ENCODE data around the gene APAF1. TPM values are rescaled to one million over a fixed set of nuclear protein-coding genes. Genes with fewer than 3 reads are reported as not detected.

APAF1 gene
- total and polyA plus RNA-seq, 2 of the 13 experiments (the other 11 are each of a cell fraction or from before 2014, with no cell fraction given), result 6.0 to 13.0 TPM

- no TSS peak for BruUV-seq (replicated peaks)
- no peak overlapping the region for H2AFZ ChIP-seq (ENCODE audit: low read length)
Observed at GRCh38 chr12:98699586-98699985, 54.5 kb downstream of the APAF1 start.

More at GRCh38 chr12:98699586-98699985, 54.5 kb downstream of the APAF1 start:
- POLR2A ChIA-PET, result no interaction called here
- Histone ChIP-seq H3K9ac (ENCODE audit: insufficient read depth, low read depth, low read length) (no peak overlapping the region), H3K27me3 (ENCODE audit: control insufficient read depth in 1 of 2, insufficient read depth in 2 of 2, low read length in 2 of 2) (no peaks in the 10 kb centered on the region), H3K4me3 (replicated peaks in 1 of 3; ENCODE audit: insufficient read depth in 1 of 3, low read depth in 2 of 3, low read length in 3 of 3) (no peak overlapping the region), H3K27ac (ENCODE audit: extremely low read length, insufficient read depth, low read length) (no peak overlapping the region), H3K4me1 (ENCODE audit: insufficient read depth, low read length) (no peaks in the 10 kb centered on the region), H3K4me2 (ENCODE audit: low read depth, low read length) (no peak overlapping the region), H3K9me3 (ENCODE audit: low read length) (no peaks in the 10 kb centered on the region), H3K79me2 (ENCODE audit: insufficient read depth, low read length) (no peaks in the 10 kb centered on the region), H4K20me1 (ENCODE audit: insufficient read depth, low read length) (no peaks in the 10 kb centered on the region), H3K36me3 (replicated peaks in 1 of 2; ENCODE audit: control insufficient read depth in 1 of 2, insufficient read depth in 2 of 2, low read length in 2 of 2) (peaks cover 2 to 10% of the 10 kb centered on the region in 2 experiments; a peak in 4 of 5 replicates)
- ATAC-seq (no peak), FAIRE-seq (no peak), DNase-seq (ENCODE audit: low spot score) (no peak)
- TF ChIP-seq GABPB1 (CRISPR knock-in tag; IDR thresholded peaks at IDR 0.05) (no peak), RBM22 (optimal IDR thresholded peaks at IDR 0.05; ENCODE audit: low read length) (no peak), HHEX (CRISPR knock-in tag; IDR thresholded peaks at IDR 0.05) (no peak), ZNF775 (CRISPR knock-in tag; IDR thresholded peaks at IDR 0.05; ENCODE audit: borderline replicate concordance) (no peak), NKX3-1 (CRISPR knock-in tag; IDR thresholded peaks at IDR 0.05) (no peak), SMC3 (IDR thresholded peaks at IDR 0.05; ENCODE audit: low read length) (no peak), JDP2 (CRISPR knock-in tag; IDR thresholded peaks at IDR 0.05; ENCODE audit: borderline replicate concordance) (no peak), SOX6 (IDR thresholded peaks at IDR 0.05) (no peak), SOX6 (CRISPR knock-in tag; IDR thresholded peaks at IDR 0.05) (no peak), ZBTB8A (CRISPR knock-in tag; IDR thresholded peaks at IDR 0.05; ENCODE audit: borderline replicate concordance, low read depth) (no peak), ZFP1 (CRISPR knock-in tag; IDR thresholded peaks at IDR 0.05) (no peak), ZNF329 (CRISPR knock-in tag; IDR thresholded peaks at IDR 0.05; ENCODE audit: low read depth) (no peak), IKZF4 (CRISPR knock-in tag; IDR thresholded peaks at IDR 0.05; ENCODE audit: borderline replicate concordance, low read depth, not compliant biosample characterization) (no peak), ZNF367 (CRISPR knock-in tag; IDR thresholded peaks at IDR 0.05; ENCODE audit: borderline replicate concordance) (no peak), HMGA1 (CRISPR knock-in tag; conservative IDR thresholded peaks at IDR 0.05) (no peak), MTA1 (CRISPR knock-in tag; IDR thresholded peaks at IDR 0.05; ENCODE audit: borderline replicate concordance) (no peak), ZNF691 (CRISPR knock-in tag; IDR thresholded peaks at IDR 0.05; ENCODE audit: borderline replicate concordance, low read depth) (no peak), GRHL1 (CRISPR knock-in tag; conservative IDR thresholded peaks at IDR 0.05) (no peak), BORCS8-MEF2B (CRISPR knock-in tag; IDR thresholded peaks at IDR 0.05) (no peak), NPAS2 (CRISPR knock-in tag; IDR thresholded peaks at IDR 0.05; ENCODE audit: borderline replicate concordance) (no peak), ZNF512 (CRISPR knock-in tag; IDR thresholded peaks at IDR 0.05) (no peak)
- intact Hi-C loops (cut with micrococcal nuclease; ENCODE audit: unreplicated experiment) (loop anchor here (1.0 kb wide), 2 partner anchors 44 to 299 kb away; no protein-coding TSS in a partner anchor), in situ Hi-C loops (cut with HindIII; ENCODE audit: extremely low pct_ligation_motif_present, low pct_unique_long_range_greater_than_20kb) (loop anchor here (5.0 kb wide), 1 partner anchor 298 kb away; no protein-coding TSS in a partner anchor)
- 82% methylated on average over 3 of the region's 3 CpGs for WGBS (ENCODE audit: low lambda C conversion rate)
- CTCF ChIA-PET (ENCODE audit: low intra/inter-chr PET ratio, low total read pairs), result interaction anchor here (1.4 to 1.9 kb wide), 2 partner anchors 240 to 299 kb away, joined by 3 to 19 read pairs; no protein-coding TSS in a partner anchor
